Activated CD8-positive, alpha-beta T cell treated with anti-CD3 and anti-CD28 coated beads for 36 hours (primary cell): ENCODE data around the gene CYP2W1. TPM values are rescaled to one million over a fixed set of nuclear protein-coding genes. Genes with fewer than 3 reads are reported as not detected.

Experiments used
- ATAC-seq: fragments of 200-7000 bp; cut with Tn5 transposase; one replicate; pipeline ENCODE4 v1.10.0; 2021; ENCODE audit warnings: mild to moderate bottlenecking, moderate library complexity
- CTCF ChIA-PET: fragments of 350-600 bp; sonication (Branson Sonifier 250); formaldehyde crosslinking; loops from one replicate; lab custom pipeline; 2021; ENCODE audit warnings: antibody characterized with exemption; lab: Charles Lee
- POLR2A ChIA-PET: fragments of 350-600 bp; sonication (Branson Sonifier 250); formaldehyde crosslinking; loops from one replicate; lab custom pipeline; 2021; ENCODE audit warnings: antibody characterized with exemption; lab: Charles Lee
- DNase-seq: peaks from one replicate; pipeline ENCODE4 v3.0.0-alpha.2; 2020
- H3K27ac Mint-ChIP-seq: one replicate; pipeline ENCODE4 v1.8.0; 2021; ENCODE audit warnings: mild to moderate bottlenecking, mixed read lengths
- H3K27me3 Mint-ChIP-seq: one replicate; pipeline ENCODE4 v1.8.0; 2021; ENCODE audit warnings: mixed read lengths
- H3K36me3 Mint-ChIP-seq: one replicate; pipeline ENCODE4 v1.8.0; 2021; ENCODE audit warnings: low read depth, mixed read lengths
- H3K4me1 Mint-ChIP-seq: one replicate; pipeline ENCODE4 v1.8.0; 2021; ENCODE audit warnings: low read depth, mixed read lengths
- H3K4me3 Mint-ChIP-seq: one replicate; pipeline ENCODE4 v1.8.0; 2021; ENCODE audit warnings: mild to moderate bottlenecking, moderate library complexity, mixed read lengths
- H3K9me3 Mint-ChIP-seq: one replicate; pipeline ENCODE4 v1.8.0; 2021; ENCODE audit warnings: mixed read lengths
- CTCF ChIP-seq: fragments of 200-600 bp; IDR thresholded peaks from one replicate; pipeline ENCODE4 v1.8.0; 2022; ENCODE audit warnings: antibody characterized with exemption, mild to moderate bottlenecking
- intact Hi-C: fragments of 100-400 bp; cut with micrococcal nuclease; formaldehyde crosslinking; loops from one replicate; pipeline ENCODE4 v1.10.0; 2022
- total RNA-seq, 2 experiments: library from RNA; stranded (reverse); gene quantifications; one replicate each; pipeline ENCODE4 v1.2.3, GENCODE V29; 2021

The CYP2W1 gene
- total RNA-seq, 2 experiments from 2014 or later = not detected

- intact Hi-C loops = no loop called here
- Mint-ChIP-seq H3K4me1 (peaks cover 12% of the 10 kb centered on the region), H3K27me3 (no peaks in the 10 kb centered on the region), H3K36me3 (peaks cover 6% of the 10 kb centered on the region), H3K27ac (no peak overlapping the region), H3K9me3 (no peaks in the 10 kb centered on the region), H3K4me3 (no peak overlapping the region)
- POLR2A ChIA-PET = no interaction called here
- DNase-seq (no peak), ATAC-seq (no peak)
- CTCF ChIA-PET = no interaction called here
- no peak for TF ChIP-seq CTCF
Measured at GRCh38 chr7:1010226-1010625, 27.2 kb downstream of the CYP2W1 start.

- POLR2A ChIA-PET = no interaction called here
- TF ChIP-seq CTCF = no peak
- Mint-ChIP-seq H3K9me3 (no peaks in the 10 kb centered on the region), H3K27me3 (no peaks in the 10 kb centered on the region), H3K4me1 (peaks cover 12% of the 10 kb centered on the region), H3K36me3 (peaks cover 6% of the 10 kb centered on the region), H3K27ac (peak overlapping the region; percentile 37), H3K4me3 (no peak overlapping the region)
- ATAC-seq (peak; percentile 26), DNase-seq (no peak)
- intact Hi-C loops = no loop called here
- CTCF ChIA-PET = interaction anchor here (2.0 kb wide), 1 partner anchor 18 kb away, joined by 11 read pairs; no protein-coding TSS in a partner anchor
Measured at GRCh38 chr7:1011297-1012003, 28.5 kb downstream of the CYP2W1 start.

GRCh38 chr7:1012004-1012715 lies 29.2 kb downstream of the CYP2W1 start:
- no peaks in the 10 kb centered on the region for H3K9me3 Mint-ChIP-seq
- H3K36me3 Mint-ChIP-seq = peaks cover 6% of the 10 kb centered on the region
- no peak overlapping the region for H3K27ac Mint-ChIP-seq
- TF ChIP-seq CTCF = no peak
- DNase-seq (no peak), ATAC-seq (peak; percentile 15)
- ChIA-PET CTCF (interaction anchor here (2.0 kb wide), 1 partner anchor 19 kb away, joined by 11 read pairs; no protein-coding TSS in a partner anchor), POLR2A (no interaction called here)
- peaks cover 12% of the 10 kb centered on the region for H3K4me1 Mint-ChIP-seq
- H3K27me3 Mint-ChIP-seq = no peaks in the 10 kb centered on the region
- no peak overlapping the region for H3K4me3 Mint-ChIP-seq
- intact Hi-C loops = no loop called here

GRCh38 chr7:1012716-1013095 lies 29.7 kb downstream of the CYP2W1 start:
- Mint-ChIP-seq H3K27ac (no peak overlapping the region), H3K4me1 (peaks cover 12% of the 10 kb centered on the region), H3K4me3 (no peak overlapping the region), H3K9me3 (no peaks in the 10 kb centered on the region), H3K27me3 (no peaks in the 10 kb centered on the region), H3K36me3 (peaks cover 6% of the 10 kb centered on the region)
- intact Hi-C loops = no loop called here
- no peak for DNase-seq
- ATAC-seq = no peak
- ChIA-PET POLR2A (no interaction called here), CTCF (interaction anchor here (2.0 kb wide), 1 partner anchor 20 kb away, joined by 11 read pairs; no protein-coding TSS in a partner anchor)
- no peak for TF ChIP-seq CTCF

GRCh38 chr7:1013581-1013980 lies 30.6 kb downstream of the CYP2W1 start:
- ChIA-PET CTCF (interaction anchor here (1.0 kb wide), 1 partner anchor 31 kb away, joined by 3 read pairs; no protein-coding TSS in a partner anchor), POLR2A (no interaction called here)
- peaks cover 17% of the 10 kb centered on the region for H3K4me1 Mint-ChIP-seq
- peaks cover 4% of the 10 kb centered on the region for H3K36me3 Mint-ChIP-seq
- TF ChIP-seq CTCF = no peak
- no peak overlapping the region for H3K4me3 Mint-ChIP-seq
- H3K9me3 Mint-ChIP-seq = no peaks in the 10 kb centered on the region
- H3K27me3 Mint-ChIP-seq = no peaks in the 10 kb centered on the region
- H3K27ac Mint-ChIP-seq = no peak overlapping the region
- ATAC-seq (no peak), DNase-seq (no peak)
- intact Hi-C loops = no loop called here
